Stimulated activated naive CD8-positive, alpha-beta T cell treated with anti-CD3 and anti-CD28 coated beads, Interleukin-15, Interleukin-2, amounts not matched to agents 100 ng/mL and 50 ng/mL, for 24 hours (primary cell): ENCODE measurements around the gene TRDN.
"Not testable (repeated sequence)": the region's sequence is repeated elsewhere in the genome, so short reads cannot be mapped to it uniquely, and the experiment has no call there.

Experiments
- H3K27ac Mint-ChIP-seq: one replicate; pipeline ENCODE4 v1.8.0; 2021; ENCODE audit warnings: mild to moderate bottlenecking, mixed read lengths
- H3K27me3 Mint-ChIP-seq: one replicate; pipeline ENCODE4 v1.8.0; 2021; ENCODE audit warnings: mixed read lengths
- H3K36me3 Mint-ChIP-seq: one replicate; pipeline ENCODE4 v1.8.0; 2021; ENCODE audit warnings: low read depth, mixed read lengths
- H3K4me1 Mint-ChIP-seq: one replicate; pipeline ENCODE4 v1.8.0; 2021; ENCODE audit warnings: low read depth, mixed read lengths
- H3K4me3 Mint-ChIP-seq: one replicate; pipeline ENCODE4 v1.8.0; 2021; ENCODE audit warnings: mild to moderate bottlenecking, mixed read lengths
- H3K9me3 Mint-ChIP-seq: one replicate; pipeline ENCODE4 v1.8.0; 2021; ENCODE audit warnings: mixed read lengths

The TRDN gene

GRCh38 chr6:123604067-123604466, 32.7 kb downstream of the TRDN start:
- Mint-ChIP-seq H3K36me3 (no peaks in the 10 kb centered on the region), H3K27ac (no peak overlapping the region), H3K4me1 (no peaks in the 10 kb centered on the region), H3K4me3 (no peak overlapping the region), H3K9me3 (peaks cover 4% of the 10 kb centered on the region), H3K27me3 (no peaks in the 10 kb centered on the region)

DNA sequence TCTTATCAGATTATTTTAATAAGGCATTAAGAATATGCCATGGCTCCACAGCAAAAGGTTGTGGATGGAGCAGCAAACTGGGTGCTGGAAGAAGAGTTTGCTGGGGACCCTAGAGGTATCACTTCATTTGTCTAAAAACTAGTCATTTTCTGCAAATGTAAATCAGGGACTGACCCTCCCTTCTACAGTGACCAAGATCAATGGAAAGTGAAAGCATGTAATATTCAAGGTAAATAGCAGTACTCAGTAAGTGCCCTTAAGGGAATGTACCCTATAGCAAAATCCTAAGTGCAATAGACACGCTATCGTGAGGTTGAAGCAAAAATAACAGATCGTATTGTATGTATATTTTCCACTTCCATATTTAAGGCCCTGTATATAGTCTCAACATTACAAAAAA, 38.7 kb downstream of the TRDN start:
- H3K27ac Mint-ChIP-seq, result no peak overlapping the region
- no peaks in the 10 kb centered on the region for H3K4me1 Mint-ChIP-seq
- no peak overlapping the region for H3K4me3 Mint-ChIP-seq
- no peaks in the 10 kb centered on the region for H3K27me3 Mint-ChIP-seq
- H3K9me3 Mint-ChIP-seq, result no peaks in the 10 kb centered on the region
- no peaks in the 10 kb centered on the region for H3K36me3 Mint-ChIP-seq

GRCh38 chr6:123594776-123595175, 42.0 kb downstream of the TRDN start:
- no peaks in the 10 kb centered on the region for H3K27me3 Mint-ChIP-seq
- H3K4me1 Mint-ChIP-seq, result no peaks in the 10 kb centered on the region
- no peak overlapping the region for H3K4me3 Mint-ChIP-seq
- no peaks in the 10 kb centered on the region for H3K9me3 Mint-ChIP-seq
- no peak overlapping the region for H3K27ac Mint-ChIP-seq
- no peaks in the 10 kb centered on the region for H3K36me3 Mint-ChIP-seq

- H3K4me3 Mint-ChIP-seq, result no peak overlapping the region
- H3K9me3 Mint-ChIP-seq, result no peaks in the 10 kb centered on the region
- no peaks in the 10 kb centered on the region for H3K27me3 Mint-ChIP-seq
- no peaks in the 10 kb centered on the region for H3K4me1 Mint-ChIP-seq
- H3K36me3 Mint-ChIP-seq, result no peaks in the 10 kb centered on the region
- no peak overlapping the region for H3K27ac Mint-ChIP-seq
Measured at GRCh38 chr6:123592426-123592825, 44.3 kb downstream of the TRDN start.

DNA sequence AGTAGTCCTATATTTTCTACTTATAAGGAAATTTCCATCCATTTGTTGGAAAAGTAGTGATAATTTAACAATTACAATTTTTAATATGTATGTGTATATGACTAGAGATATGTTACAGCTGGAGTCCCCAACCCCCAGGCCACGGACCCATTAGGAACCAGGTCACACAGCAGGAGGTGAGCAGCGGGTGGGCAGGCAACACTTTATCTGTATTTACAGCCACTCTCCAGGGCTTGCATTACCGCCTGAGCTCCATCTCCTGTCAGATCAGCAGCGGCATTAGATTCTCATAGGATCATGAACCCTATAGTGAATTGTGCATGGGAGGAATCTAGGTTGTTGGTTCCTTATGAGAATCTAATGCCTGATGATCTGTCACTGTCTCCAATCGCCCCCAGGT, 46.8 kb downstream of the TRDN start:
- Mint-ChIP-seq H3K4me1 (no peaks in the 10 kb centered on the region), H3K36me3 (no peaks in the 10 kb centered on the region), H3K9me3 (peaks cover 4% of the 10 kb centered on the region), H3K4me3 (no peak overlapping the region), H3K27ac (no peak overlapping the region), H3K27me3 (no peaks in the 10 kb centered on the region)

DNA sequence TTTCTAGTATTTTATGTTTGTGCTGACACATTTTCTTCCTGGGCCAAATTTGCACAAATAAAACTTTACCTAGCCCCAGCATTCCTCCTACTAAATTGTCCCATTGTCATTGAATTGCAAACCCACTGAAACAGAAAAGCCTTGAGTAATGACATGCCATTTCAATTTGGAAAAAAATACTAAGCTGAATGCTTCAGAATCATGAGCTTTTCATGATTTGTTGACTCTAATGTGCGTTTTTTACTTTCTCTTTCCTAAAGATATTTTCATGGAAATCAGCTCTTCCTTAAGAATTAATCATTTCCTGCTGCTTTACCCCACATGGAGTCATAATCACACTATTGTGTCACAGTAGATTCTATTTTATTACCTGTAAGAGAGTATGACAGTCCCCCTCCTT, 47.4 kb downstream of the TRDN start:
- no peaks in the 10 kb centered on the region for H3K4me1 Mint-ChIP-seq
- no peaks in the 10 kb centered on the region for H3K36me3 Mint-ChIP-seq
- no peaks in the 10 kb centered on the region for H3K27me3 Mint-ChIP-seq
- H3K9me3 Mint-ChIP-seq, result peaks cover 4% of the 10 kb centered on the region
- no peak overlapping the region for H3K4me3 Mint-ChIP-seq
- H3K27ac Mint-ChIP-seq, result no peak overlapping the region

GRCh38 chr6:123588546-123588895, 48.2 kb downstream of the TRDN start:
- H3K4me1 Mint-ChIP-seq, result no peaks in the 10 kb centered on the region
- H3K27ac Mint-ChIP-seq, result no peak overlapping the region
- H3K36me3 Mint-ChIP-seq, result no peaks in the 10 kb centered on the region
- H3K27me3 Mint-ChIP-seq, result no peaks in the 10 kb centered on the region
- peaks cover 11% of the 10 kb centered on the region for H3K9me3 Mint-ChIP-seq
- no peak overlapping the region for H3K4me3 Mint-ChIP-seq

GRCh38 chr6:123587838-123588545, 48.8 kb downstream of the TRDN start:
- H3K27ac Mint-ChIP-seq, result no peak overlapping the region
- peaks cover 12% of the 10 kb centered on the region for H3K9me3 Mint-ChIP-seq
- no peaks in the 10 kb centered on the region for H3K4me1 Mint-ChIP-seq
- no peaks in the 10 kb centered on the region for H3K36me3 Mint-ChIP-seq
- H3K4me3 Mint-ChIP-seq, result no peak overlapping the region
- H3K27me3 Mint-ChIP-seq, result no peaks in the 10 kb centered on the region

DNA sequence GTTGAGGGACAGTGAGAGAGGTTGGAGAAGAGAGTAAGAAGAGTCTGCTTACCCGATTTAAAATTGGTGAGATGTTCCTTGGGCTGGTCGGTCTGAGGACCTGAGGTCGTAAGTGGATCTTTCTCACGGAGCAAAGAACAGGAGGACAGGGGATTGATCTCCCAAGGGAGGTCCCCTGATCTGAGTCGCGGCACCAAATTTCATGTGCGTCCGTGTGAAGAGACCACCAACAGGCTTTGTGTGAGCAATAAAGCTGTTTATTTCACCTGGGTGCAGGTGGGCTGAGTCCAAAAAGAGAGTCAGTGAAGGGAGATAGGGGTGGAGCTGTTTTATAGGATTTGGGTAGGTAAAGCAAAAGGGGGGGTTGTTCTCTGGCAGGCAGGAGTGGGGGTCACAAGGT, 49.3 kb downstream of the TRDN start:
- not testable (repeated sequence) for H3K36me3 Mint-ChIP-seq, H3K4me1 Mint-ChIP-seq, H3K27ac Mint-ChIP-seq, H3K4me3 Mint-ChIP-seq, H3K27me3 Mint-ChIP-seq
- H3K9me3 Mint-ChIP-seq, result peaks cover 16% of the 10 kb centered on the region

DNA sequence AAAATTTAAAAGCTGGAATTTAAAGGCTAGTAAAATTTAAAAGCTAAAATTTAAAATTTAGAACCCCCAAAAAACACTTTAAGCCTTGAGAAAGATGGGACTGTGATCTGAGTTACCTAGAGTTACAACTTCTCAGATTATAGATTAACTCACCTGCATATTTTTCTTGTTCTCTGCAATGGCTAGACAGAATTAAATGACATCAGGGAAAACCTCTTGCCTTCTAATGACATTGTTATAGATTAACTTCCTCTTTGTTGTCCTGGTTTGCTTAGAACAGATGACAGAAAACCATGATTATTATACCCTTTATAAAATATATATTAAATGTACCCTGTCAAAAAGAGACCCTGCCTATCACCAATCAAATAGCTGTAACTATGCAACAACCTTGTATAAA, 56.4 kb downstream of the TRDN start:
- Mint-ChIP-seq H3K4me3 (no peak overlapping the region), H3K27ac (no peak overlapping the region), H3K36me3 (no peaks in the 10 kb centered on the region), H3K4me1 (no peaks in the 10 kb centered on the region), H3K9me3 (peaks cover 13% of the 10 kb centered on the region), H3K27me3 (no peaks in the 10 kb centered on the region)

DNA sequence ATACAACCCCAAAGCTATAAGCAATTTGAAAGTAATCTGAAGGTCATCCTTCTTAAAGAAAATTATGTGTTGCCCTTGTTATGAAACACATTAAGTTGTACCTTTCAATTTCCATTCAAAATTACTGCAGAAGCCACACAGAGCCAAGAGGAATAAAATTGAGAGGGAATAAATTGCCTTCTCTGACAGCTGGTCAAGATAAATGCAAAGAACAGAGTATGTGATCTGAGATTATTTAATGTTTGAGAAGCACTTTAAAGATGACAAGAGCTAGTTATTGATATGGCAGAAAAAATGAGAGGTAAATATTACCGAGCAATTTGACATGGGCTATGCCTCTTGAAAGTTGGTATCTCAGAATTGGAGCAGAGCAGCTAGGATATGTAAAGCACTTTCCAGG, 61.6 kb downstream of the TRDN start:
- Mint-ChIP-seq H3K36me3 (no peaks in the 10 kb centered on the region), H3K27me3 (no peaks in the 10 kb centered on the region), H3K27ac (no peak overlapping the region), H3K4me1 (no peaks in the 10 kb centered on the region), H3K4me3 (no peak overlapping the region), H3K9me3 (no peaks in the 10 kb centered on the region)

DNA sequence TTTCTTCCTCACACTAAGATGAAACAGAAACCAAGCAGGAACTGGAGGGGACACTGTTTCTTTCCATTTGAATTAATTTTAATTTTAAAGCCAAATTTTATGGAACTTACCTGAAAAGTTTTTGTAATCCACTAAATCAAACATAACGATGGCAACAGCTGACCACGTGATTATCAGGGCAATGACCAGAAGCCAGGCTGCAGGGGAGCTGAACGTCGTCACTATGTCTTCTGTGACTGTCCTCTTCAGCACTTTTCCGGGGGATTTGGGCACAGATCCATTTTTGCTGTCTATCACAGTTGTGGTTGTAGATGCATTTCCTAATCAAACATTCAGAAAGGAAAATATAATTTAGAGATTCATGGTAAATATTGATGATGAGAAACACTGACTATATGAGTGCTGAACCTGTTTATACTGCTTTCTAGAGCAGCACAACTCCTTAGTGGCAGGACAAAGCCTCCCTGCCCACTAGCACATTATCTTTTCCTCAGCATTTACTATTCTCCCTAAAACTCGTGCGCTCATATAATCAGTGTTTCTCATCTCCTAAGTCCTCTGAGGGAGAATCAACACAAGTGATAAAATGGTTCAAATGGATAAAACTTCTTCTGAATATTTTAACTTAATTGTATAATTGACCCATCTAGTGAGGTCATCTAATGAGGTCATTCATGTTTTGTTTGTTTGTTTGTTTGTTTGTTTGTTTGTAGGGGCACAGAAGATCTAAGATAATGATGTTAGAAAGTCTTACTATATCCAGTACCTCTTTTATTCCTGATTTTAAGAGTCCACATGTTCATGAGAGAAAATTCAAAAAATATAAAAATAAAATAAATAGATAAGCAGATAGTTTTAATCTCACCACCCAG, 65.7 kb downstream of the TRDN start:
- peaks cover 6% of the 10 kb centered on the region for H3K9me3 Mint-ChIP-seq
- H3K27me3 Mint-ChIP-seq, result no peaks in the 10 kb centered on the region
- H3K27ac Mint-ChIP-seq, result no peak overlapping the region
- no peak overlapping the region for H3K4me3 Mint-ChIP-seq
- H3K4me1 Mint-ChIP-seq, result no peaks in the 10 kb centered on the region
- no peaks in the 10 kb centered on the region for H3K36me3 Mint-ChIP-seq

- H3K4me1 Mint-ChIP-seq, result no peaks in the 10 kb centered on the region
- H3K36me3 Mint-ChIP-seq, result no peaks in the 10 kb centered on the region
- H3K9me3 Mint-ChIP-seq, result peaks cover 6% of the 10 kb centered on the region
- H3K27me3 Mint-ChIP-seq, result no peaks in the 10 kb centered on the region
- H3K27ac Mint-ChIP-seq, result no peak overlapping the region
- H3K4me3 Mint-ChIP-seq, result no peak overlapping the region
Measured at GRCh38 chr6:123569575-123569974, 67.2 kb downstream of the TRDN start.

- no peak overlapping the region for H3K27ac Mint-ChIP-seq
- H3K4me1 Mint-ChIP-seq, result no peaks in the 10 kb centered on the region
- peaks cover 6% of the 10 kb centered on the region for H3K9me3 Mint-ChIP-seq
- no peaks in the 10 kb centered on the region for H3K27me3 Mint-ChIP-seq
- H3K36me3 Mint-ChIP-seq, result no peaks in the 10 kb centered on the region
- no peak overlapping the region for H3K4me3 Mint-ChIP-seq
Measured at GRCh38 chr6:123565529-123565928, 71.2 kb downstream of the TRDN start.

DNA sequence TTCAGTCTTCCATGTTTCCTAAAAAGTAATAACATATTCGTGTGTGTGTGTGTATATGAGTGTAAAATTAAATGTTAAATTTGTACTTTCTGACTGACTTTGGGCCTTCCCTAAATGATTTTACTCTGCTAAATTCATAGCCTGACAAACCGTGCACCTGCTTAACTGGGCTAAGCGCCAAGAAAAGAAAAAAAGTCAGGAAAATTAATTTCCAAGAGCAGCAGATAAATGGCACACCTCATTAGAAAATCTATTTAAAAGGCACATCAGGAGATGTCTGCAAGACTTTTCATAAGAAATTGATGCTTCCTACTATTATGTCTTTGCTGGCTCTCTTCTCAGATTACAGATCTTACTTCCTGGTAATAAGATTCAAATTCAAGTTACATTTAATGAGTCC, 72.4 kb downstream of the TRDN start:
- Mint-ChIP-seq H3K4me3 (no peak overlapping the region), H3K9me3 (peaks cover 5% of the 10 kb centered on the region), H3K36me3 (no peaks in the 10 kb centered on the region), H3K27me3 (no peaks in the 10 kb centered on the region), H3K27ac (no peak overlapping the region), H3K4me1 (no peaks in the 10 kb centered on the region)

DNA sequence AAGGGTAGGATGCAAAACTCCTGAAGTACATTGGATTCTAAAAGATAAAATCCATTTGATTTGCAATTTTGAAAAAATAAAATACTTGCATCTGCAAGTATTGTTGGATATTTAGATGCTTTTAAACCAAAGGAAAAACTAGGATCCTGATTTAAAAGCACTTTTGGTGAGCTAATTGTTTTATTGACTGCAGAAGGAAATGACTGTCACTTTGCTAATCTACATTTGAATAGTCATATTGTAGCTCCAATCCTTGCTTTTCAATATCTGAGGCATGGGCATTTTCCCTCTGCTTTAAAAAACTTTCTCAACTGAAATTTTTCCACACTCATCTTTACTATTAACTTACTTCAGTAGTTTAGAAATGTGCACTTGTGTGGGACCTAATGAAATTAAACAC, 74.1 kb downstream of the TRDN start:
- no peaks in the 10 kb centered on the region for H3K9me3 Mint-ChIP-seq
- H3K4me1 Mint-ChIP-seq, result no peaks in the 10 kb centered on the region
- no peak overlapping the region for H3K4me3 Mint-ChIP-seq
- no peak overlapping the region for H3K27ac Mint-ChIP-seq
- H3K36me3 Mint-ChIP-seq, result no peaks in the 10 kb centered on the region
- no peaks in the 10 kb centered on the region for H3K27me3 Mint-ChIP-seq
